Measurements from ENCODE around the gene BLVRB.
"Not testable (repeated sequence)": the region's sequence is repeated elsewhere in the genome, so short reads cannot be mapped to it uniquely, and the experiment has no call there.

Gene BLVRB

DNA sequence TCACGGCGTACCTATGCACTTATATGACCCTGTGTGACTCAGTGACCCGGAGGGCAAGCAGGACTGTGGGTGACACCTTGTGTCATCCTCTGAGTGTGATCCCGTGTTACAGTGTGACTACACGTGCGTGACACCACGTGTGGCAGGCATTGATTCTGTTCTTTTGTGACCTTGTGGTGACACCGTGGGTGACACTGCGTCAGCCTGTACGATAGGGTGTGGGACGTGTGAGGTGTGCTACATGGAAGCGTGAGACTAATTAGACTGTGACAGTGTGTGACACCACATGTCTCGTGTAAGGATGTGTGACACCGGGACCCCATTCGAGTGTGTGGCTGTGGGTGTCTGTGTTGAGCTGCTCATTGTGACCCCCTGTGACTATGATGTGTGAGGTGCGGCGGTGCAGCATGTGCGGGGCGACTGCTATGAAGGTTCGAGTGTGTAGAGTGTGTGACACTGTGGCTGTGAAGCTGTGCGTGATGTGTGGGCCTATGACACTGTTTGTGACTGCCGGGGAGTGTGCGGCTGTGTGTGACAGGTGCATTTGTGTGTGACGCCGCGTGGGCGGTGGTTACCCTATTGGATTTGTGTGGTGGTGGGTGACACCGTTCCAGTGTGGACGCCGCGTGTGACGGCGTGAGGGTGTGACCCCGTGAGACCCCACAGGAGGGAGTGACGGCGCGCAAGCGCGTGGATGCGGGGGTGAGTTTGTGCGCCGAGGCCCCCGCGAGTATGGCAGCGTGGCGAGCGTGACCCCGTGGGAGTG is 857 bp upstream of the BLVRB start:
- Histone ChIP-seq H3K4me3 (ENCODE audit: low read depth, low read length) (peak overlapping the region; percentile 44), H3K9me3 (ENCODE audit: severe bottlenecking) (no peaks in the 10 kb centered on the region), H3K27ac (no peak overlapping the region), H3K36me3 (no peaks in the 10 kb centered on the region), H3K27me3 (ENCODE audit: insufficient read depth, low read depth, severe bottlenecking) (peaks cover 10% of the 10 kb centered on the region)
- no peak for DNase-seq
- TF ChIP-seq, protein P1, sequence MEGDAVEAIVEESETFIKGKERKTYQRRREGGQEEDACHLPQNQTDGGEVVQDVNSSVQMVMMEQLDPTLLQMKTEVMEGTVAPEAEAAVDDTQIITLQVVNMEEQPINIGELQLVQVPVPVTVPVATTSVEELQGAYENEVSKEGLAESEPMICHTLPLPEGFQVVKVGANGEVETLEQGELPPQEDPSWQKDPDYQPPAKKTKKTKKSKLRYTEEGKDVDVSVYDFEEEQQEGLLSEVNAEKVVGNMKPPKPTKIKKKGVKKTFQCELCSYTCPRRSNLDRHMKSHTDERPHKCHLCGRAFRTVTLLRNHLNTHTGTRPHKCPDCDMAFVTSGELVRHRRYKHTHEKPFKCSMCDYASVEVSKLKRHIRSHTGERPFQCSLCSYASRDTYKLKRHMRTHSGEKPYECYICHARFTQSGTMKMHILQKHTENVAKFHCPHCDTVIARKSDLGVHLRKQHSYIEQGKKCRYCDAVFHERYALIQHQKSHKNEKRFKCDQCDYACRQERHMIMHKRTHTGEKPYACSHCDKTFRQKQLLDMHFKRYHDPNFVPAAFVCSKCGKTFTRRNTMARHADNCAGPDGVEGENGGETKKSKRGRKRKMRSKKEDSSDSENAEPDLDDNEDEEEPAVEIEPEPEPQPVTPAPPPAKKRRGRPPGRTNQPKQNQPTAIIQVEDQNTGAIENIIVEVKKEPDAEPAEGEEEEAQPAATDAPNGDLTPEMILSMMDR (IDR thresholded peaks at IDR 0.05; ENCODE audit: low read depth, low read length): no peak

DNA sequence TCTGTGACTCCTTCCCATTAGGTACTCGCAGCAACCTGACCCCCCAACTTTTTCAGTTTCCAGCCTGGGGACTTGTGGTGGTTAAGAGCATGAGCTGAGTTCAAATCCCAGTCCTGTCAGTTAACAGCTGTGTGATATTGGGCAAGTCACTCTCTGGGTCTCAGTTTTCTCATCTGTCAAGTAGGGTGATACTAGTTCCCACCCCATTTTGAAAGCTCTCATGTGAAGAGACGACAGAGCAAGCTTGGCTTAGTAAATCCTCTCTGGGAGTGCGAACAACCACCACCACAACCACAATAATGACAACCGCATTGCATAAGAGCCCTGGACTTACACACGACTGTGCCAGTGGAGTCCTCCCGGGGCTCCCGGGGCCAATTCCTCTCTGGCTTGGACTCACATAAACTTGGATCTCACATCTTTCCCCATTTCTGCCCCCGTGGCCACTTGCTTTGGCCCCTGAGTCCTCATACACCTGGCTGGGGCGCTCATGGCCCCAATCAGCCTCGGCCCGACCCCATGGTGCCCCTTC is 454 bp downstream of the BLVRB start:
- DNase-seq: no peak
- H3K9me3 ChIP-seq (ENCODE audit: severe bottlenecking): no peaks in the 10 kb centered on the region
- H3K27ac ChIP-seq: no peak overlapping the region
- TF ChIP-seq, protein P1 (IDR thresholded peaks at IDR 0.05; ENCODE audit: low read depth, low read length): no peak
- H3K27me3 ChIP-seq (ENCODE audit: insufficient read depth, low read depth, severe bottlenecking): peaks cover 10% of the 10 kb centered on the region
- no peaks in the 10 kb centered on the region for H3K36me3 ChIP-seq
- H3K4me3 ChIP-seq (ENCODE audit: low read depth, low read length): peak overlapping the region; percentile 55

DNA sequence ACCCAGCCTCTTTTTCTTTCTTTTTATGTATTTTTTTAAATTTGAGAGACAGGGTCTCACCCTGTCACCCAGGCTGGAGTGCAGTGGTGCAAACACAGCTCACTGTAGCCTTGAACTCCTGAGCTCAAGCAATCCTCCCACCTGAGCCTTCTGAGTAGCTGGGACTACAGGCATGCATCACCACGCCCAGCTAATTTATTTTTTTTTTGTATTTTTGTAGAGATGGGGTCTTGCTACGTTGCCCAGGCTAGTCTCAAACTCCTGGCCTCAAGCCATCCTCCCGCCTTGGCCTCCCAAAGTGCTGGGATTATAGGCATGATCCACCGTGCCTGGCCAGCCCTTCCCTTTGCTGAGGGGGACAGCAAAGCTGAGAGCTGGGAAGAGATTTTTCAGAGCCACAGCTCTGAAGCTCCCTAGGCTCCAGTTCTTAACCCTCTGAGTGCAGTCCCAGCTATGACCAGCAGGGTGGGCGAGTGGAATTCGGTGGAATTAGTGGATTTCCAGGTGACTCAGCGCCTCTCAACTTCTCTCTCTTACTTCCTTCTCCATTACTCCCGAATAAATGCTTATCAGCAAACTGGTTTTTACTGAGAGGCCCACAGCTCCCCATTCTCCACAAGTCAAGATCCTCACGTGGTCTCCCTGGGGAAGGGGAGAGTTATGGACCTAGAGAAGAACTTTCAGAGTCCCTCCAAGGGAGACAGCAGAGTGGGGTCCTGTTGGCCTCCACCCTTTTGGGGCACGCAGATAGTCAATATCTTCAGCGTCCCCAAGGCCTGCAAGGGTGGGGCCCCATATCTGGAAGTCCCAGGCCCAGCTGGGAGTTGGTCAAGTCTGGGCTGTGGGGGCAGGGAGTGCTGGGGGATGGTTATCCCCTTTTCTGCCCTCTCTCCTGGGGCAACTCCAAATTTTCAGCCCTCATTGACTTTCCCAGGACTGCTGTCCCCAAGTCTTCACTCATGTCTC is 1.2 kb downstream of the BLVRB start:
- DNase-seq: peak; percentile 87
- Histone ChIP-seq H3K4me3 (ENCODE audit: low read depth, low read length) (no peak overlapping the region), H3K27ac (no peak overlapping the region)

DNA sequence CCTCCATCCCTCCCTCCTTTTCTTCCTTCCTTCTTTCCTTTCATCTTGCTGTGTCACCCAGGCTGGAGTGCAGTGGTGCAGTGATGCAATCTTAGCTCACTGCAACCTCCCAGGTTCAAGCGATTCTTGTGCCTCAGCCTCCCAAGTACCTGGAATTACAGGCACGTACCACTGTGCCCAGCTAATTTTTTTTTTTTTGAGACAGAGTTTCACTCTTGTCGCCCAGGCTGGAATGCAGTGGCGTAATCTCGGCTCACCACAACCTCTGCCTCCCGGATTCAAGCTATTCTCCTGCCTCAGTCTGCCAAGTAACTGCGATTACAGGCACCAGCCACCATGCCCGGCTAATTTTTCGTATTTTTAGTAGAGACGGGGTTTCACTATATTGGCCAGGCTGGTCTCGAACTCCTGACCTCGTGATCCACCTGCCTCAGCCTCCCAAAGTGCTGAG is 1.9 kb downstream of the BLVRB start:
- not testable (repeated sequence) for H3K4me3 ChIP-seq (ENCODE audit: low read depth, low read length); H3K9me3 ChIP-seq (ENCODE audit: severe bottlenecking); DNase-seq; H3K27me3 ChIP-seq (ENCODE audit: insufficient read depth, low read depth, severe bottlenecking); H3K27ac ChIP-seq; H3K36me3 ChIP-seq

More for the DNA sequence above, 1.2 kb downstream of the BLVRB start:
- Histone ChIP-seq H3K36me3 (no peaks in the 10 kb centered on the region), H3K27me3 (ENCODE audit: insufficient read depth, low read depth, severe bottlenecking) (peaks cover 10% of the 10 kb centered on the region), H3K9me3 (ENCODE audit: severe bottlenecking) (no peaks in the 10 kb centered on the region)
- TF ChIP-seq, protein P1 (IDR thresholded peaks at IDR 0.05; ENCODE audit: low read depth, low read length): peak; percentile 74

DNA sequence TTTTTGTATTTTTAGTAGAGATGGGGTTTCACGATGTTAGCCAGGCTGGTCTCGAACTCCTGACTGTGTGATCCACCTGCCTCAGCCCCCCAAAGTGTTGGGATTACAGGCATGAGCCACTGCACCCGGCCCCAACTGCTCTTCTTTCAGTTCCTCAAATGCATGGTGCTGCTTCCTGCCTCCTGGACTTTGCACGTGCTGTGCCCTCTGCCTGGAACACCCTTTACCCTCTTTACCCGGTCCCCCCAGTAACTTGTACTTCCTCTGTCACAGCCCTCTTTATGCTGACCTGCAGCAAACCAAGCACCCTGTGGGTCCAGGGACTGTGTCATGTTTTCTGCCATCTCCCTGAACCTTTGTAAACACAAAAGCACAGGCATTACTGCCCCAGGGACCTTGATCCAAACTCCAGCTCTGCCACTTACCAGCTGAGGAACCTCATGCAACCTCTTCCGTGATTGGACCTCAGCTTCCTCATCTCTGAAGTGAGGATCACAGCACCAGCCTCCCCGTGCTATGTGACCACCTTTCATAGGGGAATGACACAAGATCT is 3.8 kb downstream of the BLVRB start:
- H3K36me3 ChIP-seq: no peaks in the 10 kb centered on the region
- H3K27ac ChIP-seq: no peak overlapping the region
- H3K9me3 ChIP-seq (ENCODE audit: severe bottlenecking): no peaks in the 10 kb centered on the region
- TF ChIP-seq, protein P1 (IDR thresholded peaks at IDR 0.05; ENCODE audit: low read depth, low read length): no peak
- no peak overlapping the region for H3K4me3 ChIP-seq (ENCODE audit: low read depth, low read length)
- no peak for DNase-seq
- H3K27me3 ChIP-seq (ENCODE audit: insufficient read depth, low read depth, severe bottlenecking): peaks cover 3% of the 10 kb centered on the region

Measured in WERI-Rb-1 (cell line).